Type B pancreatic cell (in vitro differentiated cells): ENCODE data around the gene GRIA1. TPM values are rescaled to one million over a fixed set of nuclear protein-coding genes. Genes with fewer than 3 reads are reported as not detected.

Experiments used
- DNase-seq: peaks from one replicate; pipeline ENCODE4 v3.0.0; 2021; ENCODE audit warnings: mixed read lengths; ENCODE audit not compliant: unreplicated experiment; ENCODE audit errors: extremely low spot score
- H3K27ac Mint-ChIP-seq: 2 replicates; pipeline ENCODE4 v1.8.0; 2021; ENCODE audit warnings: mild to moderate bottlenecking, mixed read lengths
- H3K27me3 Mint-ChIP-seq: 2 replicates; pipeline ENCODE4 v1.8.0; 2021; ENCODE audit warnings: mixed read lengths
- H3K36me3 Mint-ChIP-seq: 2 replicates; pipeline ENCODE4 v1.8.0; 2021; ENCODE audit warnings: mixed read lengths
- H3K4me1 Mint-ChIP-seq: one replicate; pipeline ENCODE4 v1.8.0; 2021; ENCODE audit warnings: mixed read lengths; ENCODE audit not compliant: unreplicated experiment
- H3K4me3 Mint-ChIP-seq: 2 replicates; pipeline ENCODE4 v1.8.0; 2021; ENCODE audit warnings: mild to moderate bottlenecking, mixed read lengths
- H3K9me3 Mint-ChIP-seq: 2 replicates; pipeline ENCODE4 v1.8.0; 2021; ENCODE audit warnings: mixed read lengths
- total RNA-seq: library from RNA; stranded (reverse); gene quantifications from 2 replicates; pipeline ENCODE4 v1.2.1, GENCODE V29; 2021; ENCODE audit warnings: low replicate concordance
- TF ChIP-seq, protein P1 (sequence below): fragments of 200-600 bp; sonication (generic); conservative IDR thresholded peaks from 2 replicates; pipeline ENCODE4 v1.5.0; 2021; ENCODE audit warnings: antibody characterized with exemption, mild to moderate bottlenecking

Gene GRIA1
- total RNA-seq, 1 donor from 2014 or later, result 18.0 TPM

DNA sequence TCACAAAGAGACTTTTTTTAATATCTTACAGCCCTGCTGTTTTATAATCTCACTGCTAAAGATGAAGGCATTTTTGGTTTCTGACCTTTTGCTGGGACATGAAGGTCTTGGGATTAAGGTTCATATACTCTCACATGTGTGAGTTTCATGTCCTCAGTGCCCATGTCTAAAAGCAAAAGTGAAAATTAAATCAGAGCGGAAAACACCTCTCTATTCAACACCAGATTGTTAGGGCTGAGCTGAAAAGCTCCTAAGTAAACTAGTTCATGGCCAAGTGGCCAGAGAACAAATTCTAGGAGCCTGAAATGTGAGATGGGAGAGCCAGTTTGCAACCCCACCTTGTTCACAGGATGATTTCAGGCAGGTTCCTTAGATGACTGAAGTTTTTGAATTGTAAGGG is 110.9 kb downstream of the GRIA1 start:
- H3K9me3 Mint-ChIP-seq, result no peaks in the 10 kb centered on the region
- H3K4me3 Mint-ChIP-seq, result no peak overlapping the region
- H3K27ac Mint-ChIP-seq, result no peak overlapping the region
- H3K27me3 Mint-ChIP-seq, result no peaks in the 10 kb centered on the region
- TF ChIP-seq, protein P1, sequence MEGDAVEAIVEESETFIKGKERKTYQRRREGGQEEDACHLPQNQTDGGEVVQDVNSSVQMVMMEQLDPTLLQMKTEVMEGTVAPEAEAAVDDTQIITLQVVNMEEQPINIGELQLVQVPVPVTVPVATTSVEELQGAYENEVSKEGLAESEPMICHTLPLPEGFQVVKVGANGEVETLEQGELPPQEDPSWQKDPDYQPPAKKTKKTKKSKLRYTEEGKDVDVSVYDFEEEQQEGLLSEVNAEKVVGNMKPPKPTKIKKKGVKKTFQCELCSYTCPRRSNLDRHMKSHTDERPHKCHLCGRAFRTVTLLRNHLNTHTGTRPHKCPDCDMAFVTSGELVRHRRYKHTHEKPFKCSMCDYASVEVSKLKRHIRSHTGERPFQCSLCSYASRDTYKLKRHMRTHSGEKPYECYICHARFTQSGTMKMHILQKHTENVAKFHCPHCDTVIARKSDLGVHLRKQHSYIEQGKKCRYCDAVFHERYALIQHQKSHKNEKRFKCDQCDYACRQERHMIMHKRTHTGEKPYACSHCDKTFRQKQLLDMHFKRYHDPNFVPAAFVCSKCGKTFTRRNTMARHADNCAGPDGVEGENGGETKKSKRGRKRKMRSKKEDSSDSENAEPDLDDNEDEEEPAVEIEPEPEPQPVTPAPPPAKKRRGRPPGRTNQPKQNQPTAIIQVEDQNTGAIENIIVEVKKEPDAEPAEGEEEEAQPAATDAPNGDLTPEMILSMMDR, result no peak
- no peak for DNase-seq
- no peaks in the 10 kb centered on the region for H3K36me3 Mint-ChIP-seq
- no peaks in the 10 kb centered on the region for H3K4me1 Mint-ChIP-seq

DNA sequence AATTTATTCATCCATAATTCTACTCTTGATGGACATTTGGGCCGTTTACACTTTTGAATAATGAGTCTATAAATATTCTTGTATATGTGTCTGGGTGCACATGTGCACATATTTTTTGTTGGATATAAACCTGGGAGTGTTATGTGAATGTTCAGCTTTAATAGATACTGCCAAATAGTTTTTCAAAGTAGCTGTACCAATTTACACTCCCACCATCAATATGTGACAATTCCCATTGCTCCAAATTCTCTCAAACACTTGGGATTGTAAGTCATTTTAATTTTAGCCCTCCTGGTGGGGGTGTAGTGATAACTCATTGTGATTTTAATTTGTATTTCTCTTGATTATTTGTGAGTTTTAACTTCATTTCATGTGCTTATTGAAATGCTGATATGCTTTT is 114.9 kb downstream of the GRIA1 start:
- H3K4me1 Mint-ChIP-seq, result no peaks in the 10 kb centered on the region
- TF ChIP-seq, protein P1, result no peak
- no peak for DNase-seq
- no peaks in the 10 kb centered on the region for H3K9me3 Mint-ChIP-seq
- H3K27me3 Mint-ChIP-seq, result no peaks in the 10 kb centered on the region
- H3K4me3 Mint-ChIP-seq, result no peak overlapping the region
- no peak overlapping the region for H3K27ac Mint-ChIP-seq
- no peaks in the 10 kb centered on the region for H3K36me3 Mint-ChIP-seq

DNA sequence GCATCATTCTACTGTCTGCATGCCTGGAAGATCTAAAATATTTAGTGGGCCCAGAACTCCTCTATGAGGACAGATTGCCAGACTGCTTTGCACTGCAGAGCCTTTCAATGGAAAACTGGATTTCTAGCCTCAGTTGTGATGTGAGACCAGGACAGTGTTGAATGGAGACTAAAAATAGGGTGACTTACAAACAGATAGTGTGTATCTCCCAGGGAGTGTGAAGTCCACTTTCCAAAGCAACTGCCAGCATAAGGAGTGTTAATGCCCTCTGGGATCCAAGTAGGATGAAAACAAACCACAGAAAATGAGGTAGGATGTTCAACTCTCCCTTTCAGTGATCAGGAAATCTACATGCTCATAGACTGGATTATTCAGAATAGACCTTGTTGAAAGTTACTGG is 119.5 kb downstream of the GRIA1 start:
- Mint-ChIP-seq H3K36me3 (no peaks in the 10 kb centered on the region), H3K4me3 (no peak overlapping the region), H3K27me3 (peaks cover 3% of the 10 kb centered on the region), H3K9me3 (no peaks in the 10 kb centered on the region), H3K27ac (no peak overlapping the region), H3K4me1 (no peaks in the 10 kb centered on the region)
- TF ChIP-seq, protein P1, result no peak
- DNase-seq, result no peak

DNA sequence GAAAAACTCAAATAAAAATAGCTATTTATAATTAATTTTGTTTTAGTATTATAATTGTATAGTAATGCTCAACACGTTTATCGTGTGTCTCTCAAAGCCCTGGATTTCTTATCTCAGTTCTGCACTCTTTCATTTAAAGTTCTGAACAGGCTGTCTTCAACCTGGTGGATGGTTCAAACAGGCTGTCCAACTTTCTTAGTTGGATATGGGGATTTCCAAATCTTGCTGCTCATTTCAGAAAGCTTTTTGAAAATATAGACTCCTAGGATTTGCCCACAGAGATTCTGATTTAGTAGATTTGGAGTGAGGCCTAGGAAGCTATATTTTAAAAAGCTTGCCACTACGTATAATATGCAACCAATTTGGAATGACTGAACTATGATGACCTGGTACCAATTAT is 120.3 kb downstream of the GRIA1 start:
- Mint-ChIP-seq H3K4me3 (no peak overlapping the region), H3K27ac (no peak overlapping the region), H3K27me3 (peaks cover 3% of the 10 kb centered on the region), H3K36me3 (no peaks in the 10 kb centered on the region), H3K9me3 (no peaks in the 10 kb centered on the region), H3K4me1 (no peaks in the 10 kb centered on the region)
- TF ChIP-seq, protein P1, result no peak
- no peak for DNase-seq

DNA sequence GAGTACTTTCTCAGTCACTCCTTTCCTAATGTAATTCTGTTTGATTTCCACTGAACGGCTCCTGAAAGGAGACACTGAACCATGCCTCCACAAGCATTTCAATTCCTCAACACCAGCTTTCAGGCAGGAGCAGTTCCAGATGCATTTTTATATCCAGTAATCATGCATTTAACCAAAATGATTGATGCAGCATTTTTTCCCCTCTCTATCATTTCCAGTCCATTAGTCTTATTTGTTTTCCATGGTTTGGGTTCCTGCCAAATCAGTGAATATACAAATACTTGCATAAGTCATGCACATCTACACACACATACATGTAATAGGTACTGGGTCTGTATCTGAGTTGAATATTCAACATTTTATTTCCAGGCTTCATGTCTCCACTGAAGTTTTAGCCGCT is 122.7 kb downstream of the GRIA1 start:
- no peaks in the 10 kb centered on the region for H3K9me3 Mint-ChIP-seq
- no peaks in the 10 kb centered on the region for H3K4me1 Mint-ChIP-seq
- TF ChIP-seq, protein P1, result no peak
- no peaks in the 10 kb centered on the region for H3K36me3 Mint-ChIP-seq
- no peak overlapping the region for H3K4me3 Mint-ChIP-seq
- no peak overlapping the region for H3K27ac Mint-ChIP-seq
- no peak for DNase-seq
- peaks cover 3% of the 10 kb centered on the region for H3K27me3 Mint-ChIP-seq

DNA sequence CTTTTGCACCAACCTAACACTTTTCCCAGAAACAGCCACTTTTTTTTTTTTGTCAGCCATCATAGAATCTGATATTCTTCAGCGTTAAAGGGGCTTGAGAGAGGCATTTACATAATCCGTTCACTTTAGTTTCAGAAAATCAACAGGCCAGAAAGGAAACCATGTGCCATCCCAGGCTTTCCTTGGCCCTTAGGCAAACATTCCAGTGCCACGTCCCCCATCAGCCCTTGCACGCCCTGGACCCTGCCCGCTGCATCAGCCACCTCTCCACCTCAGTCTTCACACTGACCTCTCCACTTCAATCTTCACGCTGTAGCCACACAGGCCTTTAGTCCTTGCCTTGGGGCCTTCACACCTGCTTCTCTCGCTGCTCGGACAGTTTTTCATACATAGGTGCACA is 123.2 kb downstream of the GRIA1 start:
- Mint-ChIP-seq H3K4me1 (no peaks in the 10 kb centered on the region), H3K36me3 (no peaks in the 10 kb centered on the region), H3K27me3 (peaks cover 3% of the 10 kb centered on the region), H3K4me3 (no peak overlapping the region), H3K9me3 (no peaks in the 10 kb centered on the region), H3K27ac (no peak overlapping the region)
- no peak for DNase-seq
- TF ChIP-seq, protein P1, result no peak
